K562 treated with DMSO at 1 percent for 12 hours (cell line): Measurements from ENCODE around the gene NPTX2. TPM values are rescaled to one million over a fixed set of nuclear protein-coding genes. Genes with fewer than 3 reads are reported as not detected.

Experiments
- total RNA-seq: library from RNA; unstranded; fragments of 300-600 nt; gene quantifications from 2 replicates; pipeline ENCODE4 v1.2.3, GENCODE V29; 2022; ENCODE audit not compliant: insufficient read depth

Gene NPTX2
- not detected in 2 replicates for total RNA-seq

GRCh38 chr7:98617051-98617959 lies at the start of gene NPTX2:
Gene NPTX2 (plus strand): TSS chr7:98617285. CDS start chr7:98617462, 177 bp downstream.

Other genes starting within 250 kb of the NPTX2 start
- gene BAIAP2L1, start 216.2 kb upstream of the NPTX2 start, total RNA-seq: 11.5 and 19.5 TPM in 2 replicates